Immature natural killer cell (primary cell): Measurements from ENCODE around the gene SUGCT. TPM values are rescaled to one million over a fixed set of nuclear protein-coding genes. Genes with fewer than 3 reads are reported as not detected.

Experiments used
- DNase-seq, 3 donors: peaks; one replicate each; pipeline ENCODE4 v3.0.0; 2022; ENCODE audit warnings: mixed read lengths in 1 of 3
- H3K27ac Mint-ChIP-seq, 6 donors: one replicate each; pipeline ENCODE4 v1.8.0; 2020; ENCODE audit warnings: mixed read lengths in 6 of 6, mild to moderate bottlenecking in 5 of 6, inconsistent platforms in 4 of 6, moderate library complexity in 3 of 6
- H3K27me3 Mint-ChIP-seq, 3 donors: one replicate each; pipeline ENCODE4 v1.8.0; 2020 to 2021; ENCODE audit warnings: low read depth in 3 of 3, mild to moderate bottlenecking in 3 of 3, mixed read lengths in 3 of 3, moderate library complexity in 3 of 3, inconsistent platforms in 1 of 3
- H3K36me3 Mint-ChIP-seq, 3 donors: one replicate each; pipeline ENCODE4 v1.8.0; 2020; ENCODE audit warnings: mixed read lengths in 3 of 3, inconsistent platforms in 2 of 3, mild to moderate bottlenecking in 2 of 3
- H3K4me1 Mint-ChIP-seq, 2 donors: one replicate each; pipeline ENCODE4 v1.8.0; 2020; ENCODE audit warnings: inconsistent platforms in 2 of 2, mild to moderate bottlenecking in 2 of 2, mixed read lengths in 2 of 2, moderate library complexity in 1 of 2
- H3K4me3 Mint-ChIP-seq, 5 donors: one replicate each; pipeline ENCODE4 v1.8.0; 2020; ENCODE audit warnings: mild to moderate bottlenecking in 5 of 5, mixed read lengths in 5 of 5, inconsistent platforms in 3 of 5, moderate library complexity in 3 of 5
- H3K9me3 Mint-ChIP-seq, 6 donors: one replicate each; pipeline ENCODE4 v1.8.0; 2020; ENCODE audit warnings: mild to moderate bottlenecking in 6 of 6, mixed read lengths in 6 of 6, inconsistent platforms in 4 of 6, moderate library complexity in 3 of 6
- polyA plus RNA-seq, 3 donors: library from polyadenylated mRNA; unstranded; fragments of 300-500 nt; fragmentation: Illumina TruSeq; gene quantifications; one replicate each; pipeline ENCODE4 v1.2.3, GENCODE V29; 2021

The SUGCT gene
- polyA plus RNA-seq, 3 donors from 2014 or later = 0.28 TPM; not detected in 2

GRCh38 chr7:40765639-40766038 lies 630.8 kb downstream of the SUGCT start:
- Mint-ChIP-seq H3K27ac (no peak overlapping the region), H3K27me3 (no peaks in the 10 kb centered on the region), H3K9me3 (peaks cover 0 to 6% (median under 1%) of the 10 kb centered on the region in 6 donors), H3K4me1 (no peaks in the 10 kb centered on the region), H3K36me3 (no peaks in the 10 kb centered on the region), H3K4me3 (no peak overlapping the region)
- DNase-seq = no peak

- H3K27ac Mint-ChIP-seq = no peak overlapping the region
- peaks cover 0 to 7% (median 0%) of the 10 kb centered on the region in 6 donors for H3K9me3 Mint-ChIP-seq
- DNase-seq = no peak
- H3K4me3 Mint-ChIP-seq = no peak overlapping the region
- H3K4me1 Mint-ChIP-seq = no peaks in the 10 kb centered on the region
- no peaks in the 10 kb centered on the region for H3K36me3 Mint-ChIP-seq
- H3K27me3 Mint-ChIP-seq = no peaks in the 10 kb centered on the region
These were observed 637.3 kb downstream of the SUGCT start for GRCh38 chr7:40772096-40772495.

GRCh38 chr7:40773656-40774055 lies 638.9 kb downstream of the SUGCT start:
- H3K4me3 Mint-ChIP-seq = no peak overlapping the region
- H3K27ac Mint-ChIP-seq = no peak overlapping the region
- H3K27me3 Mint-ChIP-seq = no peaks in the 10 kb centered on the region
- H3K9me3 Mint-ChIP-seq = peaks cover 0 to 7% (median 0%) of the 10 kb centered on the region in 6 donors
- H3K4me1 Mint-ChIP-seq = no peaks in the 10 kb centered on the region
- no peak for DNase-seq
- no peaks in the 10 kb centered on the region for H3K36me3 Mint-ChIP-seq

GRCh38 chr7:40775877-40776276 lies 641.1 kb downstream of the SUGCT start:
- Mint-ChIP-seq H3K4me1 (no peaks in the 10 kb centered on the region), H3K27me3 (no peaks in the 10 kb centered on the region), H3K27ac (no peak overlapping the region), H3K36me3 (no peaks in the 10 kb centered on the region), H3K9me3 (peaks cover 0 to 7% (median 2%) of the 10 kb centered on the region in 6 donors), H3K4me3 (no peak overlapping the region)
- no peak for DNase-seq

GRCh38 chr7:40777730-40778312 lies 643.0 kb downstream of the SUGCT start:
- Mint-ChIP-seq H3K36me3 (no peaks in the 10 kb centered on the region), H3K4me1 (no peaks in the 10 kb centered on the region), H3K9me3 (peaks cover 0 to 6% (median 2%) of the 10 kb centered on the region in 6 donors), H3K4me3 (no peak overlapping the region), H3K27ac (no peak overlapping the region), H3K27me3 (no peaks in the 10 kb centered on the region)
- no peak for DNase-seq

GRCh38 chr7:40780460-40780859 lies 645.7 kb downstream of the SUGCT start:
- peaks cover 0 to 4% (median under 1%) of the 10 kb centered on the region in 6 donors for H3K9me3 Mint-ChIP-seq
- H3K27me3 Mint-ChIP-seq = no peaks in the 10 kb centered on the region
- H3K4me1 Mint-ChIP-seq = no peaks in the 10 kb centered on the region
- H3K27ac Mint-ChIP-seq = no peak overlapping the region
- no peak for DNase-seq
- H3K36me3 Mint-ChIP-seq = no peaks in the 10 kb centered on the region
- H3K4me3 Mint-ChIP-seq = no peak overlapping the region

GRCh38 chr7:40782836-40783235 lies 648.0 kb downstream of the SUGCT start:
- H3K9me3 Mint-ChIP-seq = peaks cover 0 to 4% (median 0%) of the 10 kb centered on the region in 6 donors
- H3K36me3 Mint-ChIP-seq = no peaks in the 10 kb centered on the region
- no peak overlapping the region for H3K4me3 Mint-ChIP-seq
- no peak overlapping the region for H3K27ac Mint-ChIP-seq
- DNase-seq = no peak
- no peaks in the 10 kb centered on the region for H3K4me1 Mint-ChIP-seq
- no peaks in the 10 kb centered on the region for H3K27me3 Mint-ChIP-seq

GRCh38 chr7:40784176-40784575 lies 649.4 kb downstream of the SUGCT start:
- H3K4me3 Mint-ChIP-seq = no peak overlapping the region
- H3K27ac Mint-ChIP-seq = no peak overlapping the region
- H3K9me3 Mint-ChIP-seq = peaks cover 0 to 7% (median 1%) of the 10 kb centered on the region in 6 donors
- H3K4me1 Mint-ChIP-seq = no peaks in the 10 kb centered on the region
- H3K27me3 Mint-ChIP-seq = no peaks in the 10 kb centered on the region
- no peak for DNase-seq
- no peaks in the 10 kb centered on the region for H3K36me3 Mint-ChIP-seq

- Mint-ChIP-seq H3K9me3 (peaks cover 0 to 5% (median 2%) of the 10 kb centered on the region in 6 donors), H3K36me3 (no peaks in the 10 kb centered on the region), H3K27me3 (no peaks in the 10 kb centered on the region), H3K27ac (no peak overlapping the region), H3K4me1 (no peaks in the 10 kb centered on the region), H3K4me3 (no peak overlapping the region)
- DNase-seq = no peak
These were observed 652.1 kb downstream of the SUGCT start for GRCh38 chr7:40786909-40787308.

GRCh38 chr7:40793132-40793531 lies 658.3 kb downstream of the SUGCT start:
- Mint-ChIP-seq H3K36me3 (no peaks in the 10 kb centered on the region), H3K4me3 (no peak overlapping the region), H3K9me3 (peaks cover 0 to 7% (median 2%) of the 10 kb centered on the region in 6 donors), H3K27me3 (peaks cover 0 to 2% (median 0%) of the 10 kb centered on the region in 3 donors), H3K27ac (no peak overlapping the region), H3K4me1 (no peaks in the 10 kb centered on the region)
- DNase-seq = no peak

GRCh38 chr7:40795607-40796006 lies 660.8 kb downstream of the SUGCT start:
- Mint-ChIP-seq H3K4me3 (no peak overlapping the region), H3K9me3 (peaks cover 0 to 8% (median 4%) of the 10 kb centered on the region in 6 donors), H3K36me3 (no peaks in the 10 kb centered on the region), H3K4me1 (no peaks in the 10 kb centered on the region), H3K27ac (no peak overlapping the region), H3K27me3 (peaks cover 0 to 2% (median 0%) of the 10 kb centered on the region in 3 donors)
- no peak for DNase-seq

GRCh38 chr7:40796723-40797122 lies 661.9 kb downstream of the SUGCT start:
- Mint-ChIP-seq H3K27ac (no peak overlapping the region), H3K36me3 (no peaks in the 10 kb centered on the region), H3K4me1 (no peaks in the 10 kb centered on the region), H3K4me3 (no peak overlapping the region), H3K9me3 (peaks cover 0 to 8% (median 3%) of the 10 kb centered on the region in 6 donors), H3K27me3 (peaks cover 0 to 2% (median 0%) of the 10 kb centered on the region in 3 donors)
- DNase-seq = no peak

- H3K27me3 Mint-ChIP-seq = peaks cover 0 to 2% (median 0%) of the 10 kb centered on the region in 3 donors
- no peak overlapping the region for H3K4me3 Mint-ChIP-seq
- no peaks in the 10 kb centered on the region for H3K4me1 Mint-ChIP-seq
- no peak for DNase-seq
- no peaks in the 10 kb centered on the region for H3K36me3 Mint-ChIP-seq
- H3K9me3 Mint-ChIP-seq = peaks cover 0 to 8% (median 3%) of the 10 kb centered on the region in 6 donors
- H3K27ac Mint-ChIP-seq = no peak overlapping the region
These were observed 663.8 kb downstream of the SUGCT start for GRCh38 chr7:40798613-40799012.

- Mint-ChIP-seq H3K36me3 (no peaks in the 10 kb centered on the region), H3K27ac (no peak overlapping the region), H3K9me3 (peaks cover 0 to 8% (median 3%) of the 10 kb centered on the region in 6 donors), H3K27me3 (peaks cover 0 to 2% (median 0%) of the 10 kb centered on the region in 3 donors), H3K4me3 (no peak overlapping the region), H3K4me1 (no peaks in the 10 kb centered on the region)
- no peak for DNase-seq
These were observed 664.9 kb downstream of the SUGCT start for GRCh38 chr7:40799493-40800403.
